B cell (primary cell): Measurements from ENCODE around the gene LRRIQ4. TPM values are rescaled to one million over a fixed set of nuclear protein-coding genes. Genes with fewer than 3 reads are reported as not detected.

Experiments
- ATAC-seq: fragments of 200-7000 bp; cut with Tn5 transposase; one replicate; pipeline ENCODE4 v1.10.0; 2021; ENCODE audit warnings: low read depth, mild to moderate bottlenecking, moderate number of reproducible peaks, moderate library complexity
- CTCF ChIA-PET: fragments of 350-600 bp; sonication (Branson Sonifier 250); formaldehyde crosslinking; loops from one replicate; lab custom pipeline; 2021; ENCODE audit warnings: antibody characterized with exemption, inconsistent platforms; lab: Charles Lee
- POLR2A ChIA-PET: fragments of 350-600 bp; sonication (Branson Sonifier 250); formaldehyde crosslinking; loops from one replicate; lab custom pipeline; 2021; ENCODE audit warnings: antibody characterized with exemption; lab: Charles Lee
- DNase-seq: peaks from one replicate; pipeline ENCODE4 v3.0.0; 2013
- H2AFZ ChIP-seq: 2 replicates; pipeline ENCODE4 v1.6.1; 2012; ENCODE audit warnings: mild to moderate bottlenecking, low read depth, low read length; ENCODE audit not compliant: insufficient read depth, poor library complexity, severe bottlenecking
- H3K27ac ChIP-seq, 2 donors: 1 replicate in 1 of 2; 2 replicates in 1 of 2; pipeline ENCODE4 v1.5.1; 2012 to 2013; ENCODE audit warnings: low read length in 2 of 2, mild to moderate bottlenecking in 2 of 2, moderate library complexity in 1 of 2
- H3K27me3 ChIP-seq, 4 experiments: fragments of 200-600 bp in 1 of 4; sonication (generic) in 1 of 4; replicated peaks in 1 of 4; 1 replicate in 2 of 4; 2 replicates in 2 of 4; pipeline versions ENCODE4 v1.6.1 to v1.7.0; 2013 to 2016; ENCODE audit warnings: low read length in 3 of 4, mild to moderate bottlenecking in 2 of 4, mixed read lengths in 1 of 4, moderate library complexity in 1 of 4; ENCODE audit not compliant: insufficient read depth in 4 of 4, control insufficient read depth in 3 of 4; ENCODE audit errors: control extremely low read depth in 1 of 4
- H3K36me3 ChIP-seq, 2 experiments: replicated peaks in 1 of 2; 1 replicate in 1 of 2; 2 replicates in 1 of 2; pipeline versions ENCODE4 v1.6.1 to v1.7.1; 2013; ENCODE audit warnings: low read length in 1 of 2; ENCODE audit not compliant: insufficient read depth in 2 of 2, control insufficient read depth in 1 of 2; ENCODE audit errors: control extremely low read depth in 1 of 2, extremely low read depth in 1 of 2
- H3K4me1 ChIP-seq, 2 donors: fragments of 200-600 bp in 1 of 2; sonication (generic) in 1 of 2; 1 replicate in 1 of 2; 2 replicates in 1 of 2; pipeline versions ENCODE4 v1.5.1 to v1.6.1; 2013 to 2017; ENCODE audit warnings: low read length in 2 of 2; ENCODE audit not compliant: control insufficient read depth in 2 of 2, insufficient read depth in 2 of 2
- H3K4me2 ChIP-seq: replicated peaks from 2 replicates; pipeline ENCODE3; 2012; ENCODE audit warnings: mild to moderate bottlenecking, low read depth, low read length; ENCODE audit not compliant: poor library complexity, severe bottlenecking
- H3K4me3 ChIP-seq, 5 experiments: fragments of 200-600 bp in 1 of 5; sonication (generic) in 1 of 5; 1 replicate in 3 of 5; 2 replicates in 2 of 5; pipeline versions ENCODE4 v1.5.1 to v1.7.0; 2011 to 2016; ENCODE audit warnings: low read length in 4 of 5, mild to moderate bottlenecking in 4 of 5, low read depth in 2 of 5, control low read depth in 1 of 5, moderate library complexity in 1 of 5; ENCODE audit not compliant: insufficient read depth in 1 of 5; ENCODE audit errors: control extremely low read depth in 1 of 5, extremely low read depth in 1 of 5
- H3K79me2 ChIP-seq: fragments of 200-600 bp; sonication (generic); one replicate; pipeline ENCODE4 v1.6.0; 2016; ENCODE audit warnings: low read length; ENCODE audit not compliant: control insufficient read depth, insufficient read depth
- H3K9ac ChIP-seq: fragments of 200-600 bp; sonication (generic); 2 replicates; pipeline ENCODE4 v1.6.1; 2017; ENCODE audit warnings: mild to moderate bottlenecking, low read length, moderate library complexity
- H3K9me3 ChIP-seq, 3 donors: one replicate each; pipeline versions ENCODE4 v1.6.1 to v1.7.1; 2013; ENCODE audit warnings: low read length in 2 of 3; ENCODE audit not compliant: control insufficient read depth in 2 of 3, insufficient read depth in 1 of 3; ENCODE audit errors: control extremely low read depth in 1 of 3
- H4K20me1 ChIP-seq: 2 replicates; pipeline ENCODE4 v1.6.0; 2012; ENCODE audit warnings: mild to moderate bottlenecking, low read length; ENCODE audit not compliant: insufficient read depth, control insufficient read depth, poor library complexity, severe bottlenecking
- H3K27ac Mint-ChIP-seq: one replicate; pipeline ENCODE4 v1.8.0; 2021; ENCODE audit warnings: mixed read lengths
- H3K27me3 Mint-ChIP-seq: one replicate; pipeline ENCODE4 v1.8.0; 2021; ENCODE audit warnings: mixed read lengths
- H3K4me1 Mint-ChIP-seq: one replicate; pipeline ENCODE4 v1.8.0; 2021; ENCODE audit warnings: mixed read lengths
- H3K4me3 Mint-ChIP-seq: one replicate; pipeline ENCODE4 v1.8.0; 2021; ENCODE audit warnings: mixed read lengths
- H3K9me3 Mint-ChIP-seq: one replicate; pipeline ENCODE4 v1.8.0; 2022; ENCODE audit warnings: mixed read lengths; ENCODE audit not compliant: insufficient read depth
- CTCF ChIP-seq: fragments of 200-600 bp; IDR thresholded peaks from one replicate; pipeline ENCODE4 v1.8.0; 2022; ENCODE audit warnings: antibody characterized with exemption, mild to moderate bottlenecking
- EZH2 ChIP-seq: IDR thresholded peaks from 2 replicates; pipeline ENCODE4 v1.6.1; 2012; ENCODE audit warnings: borderline replicate concordance, low read depth, mild to moderate bottlenecking, moderate library complexity, low read length; ENCODE audit not compliant: insufficient read depth, poor library complexity, severe bottlenecking
- WGBS: methylation state at CpG from one replicate; pipeline ENCODE4 v1.1.5; 2013; ENCODE audit warnings: missing lambda C conversion rate; ENCODE audit not compliant: insufficient coverage; 5-methylcytosine and 5-hydroxymethylcytosine counted together
- intact Hi-C: fragments of 100-400 bp; cut with micrococcal nuclease; formaldehyde crosslinking; loops from one replicate; pipeline ENCODE4 v1.10.0; 2022
- polyA plus RNA-seq: library from polyadenylated mRNA; depleted of rRNA; stranded (reverse); fragments of >200 nt; gene quantifications from 2 replicates; pipeline ENCODE4 v1.2.3, GENCODE V29; 2012
- total RNA-seq, 2 donors: library from RNA; stranded (reverse); fragments of 120-200 nt in 1 of 2; gene quantifications; 1 replicate in 1 of 2; 2 replicates in 1 of 2; pipeline versions ENCODE4 v1.2.3 to v1.2.4, GENCODE V29; 2013 to 2022

The LRRIQ4 gene
- total and polyA plus RNA-seq, 2 donors (not counting 1 experiment from before 2014, with no cell fraction given) = 0.04 to 0.71 TPM

- ATAC-seq (peak; percentile 35), DNase-seq (peak; percentile 87)
- Mint-ChIP-seq H3K9me3 (peaks cover 6% of the 10 kb centered on the region), H3K27ac (peak overlapping the region; percentile 100), H3K4me3 (peak overlapping the region; percentile 100), H3K4me1 (peaks cover 23% of the 10 kb centered on the region), H3K27me3 (no peaks in the 10 kb centered on the region)
- H3K79me2 ChIP-seq = no peaks in the 10 kb centered on the region
- H3K4me2 ChIP-seq = peak overlapping the region; percentile 81
- H3K27me3 ChIP-seq = no peaks in the 10 kb centered on the region
- ChIA-PET POLR2A (interaction anchor here (0.5 to 1.6 kb wide), 10 partner anchors 9 to 593 kb away, joined by 3 to 10 read pairs (median 4); partner anchors contain the start of genes MYNN, PHC3, SEC62 and SKIL), CTCF (interaction anchor here (1.1 to 3.2 kb wide), 5 partner anchors 9 to 1047 kb away, joined by 3 to 21 read pairs (median 6); partner anchors contain the start of genes LRRC34, LRRIQ4 and MYNN)
- WGBS = under 1% methylated on average over 46 of the region's 46 CpGs
- H3K4me1 ChIP-seq = peaks cover 9 to 15% of the 10 kb centered on the region in 2 donors
- H3K9ac ChIP-seq = peak overlapping the region; percentile 74
- intact Hi-C loops = loop anchor here (2.0 to 5.0 kb wide), 5 partner anchors 48 to 1106 kb away; partner anchors contain the start of genes LRRC34, LRRIQ4, RPL22L1 and SEC62
- peak overlapping the region; percentile 95 to 98 for H3K27ac ChIP-seq
- TF ChIP-seq CTCF = no peak
- TF ChIP-seq EZH2 = no peak
- H4K20me1 ChIP-seq = no peaks in the 10 kb centered on the region
- no peaks in the 10 kb centered on the region for H3K36me3 ChIP-seq
- H3K4me3 ChIP-seq = peak overlapping the region; percentile 70 to 100 (median 87)
- H2AFZ ChIP-seq = peak overlapping the region; percentile 62
- peaks cover 0 to 24% (median 0%) of the 10 kb centered on the region in 3 donors for H3K9me3 ChIP-seq
These were observed 48.3 kb upstream of the LRRIQ4 start for GRCh38 chr3:169764312-169764881.
